GM12801 (cell line): ENCODE results near the gene LMNA.

Source experiments
- TF ChIP-seq, protein P1 (sequence below): IDR thresholded peaks from one replicate; pipeline ENCODE4 v1.5.1; 2011; ENCODE audit warnings: control low read depth; ENCODE audit not compliant: insufficient read length; ENCODE audit errors: extremely low read depth

Gene LMNA

DNA sequence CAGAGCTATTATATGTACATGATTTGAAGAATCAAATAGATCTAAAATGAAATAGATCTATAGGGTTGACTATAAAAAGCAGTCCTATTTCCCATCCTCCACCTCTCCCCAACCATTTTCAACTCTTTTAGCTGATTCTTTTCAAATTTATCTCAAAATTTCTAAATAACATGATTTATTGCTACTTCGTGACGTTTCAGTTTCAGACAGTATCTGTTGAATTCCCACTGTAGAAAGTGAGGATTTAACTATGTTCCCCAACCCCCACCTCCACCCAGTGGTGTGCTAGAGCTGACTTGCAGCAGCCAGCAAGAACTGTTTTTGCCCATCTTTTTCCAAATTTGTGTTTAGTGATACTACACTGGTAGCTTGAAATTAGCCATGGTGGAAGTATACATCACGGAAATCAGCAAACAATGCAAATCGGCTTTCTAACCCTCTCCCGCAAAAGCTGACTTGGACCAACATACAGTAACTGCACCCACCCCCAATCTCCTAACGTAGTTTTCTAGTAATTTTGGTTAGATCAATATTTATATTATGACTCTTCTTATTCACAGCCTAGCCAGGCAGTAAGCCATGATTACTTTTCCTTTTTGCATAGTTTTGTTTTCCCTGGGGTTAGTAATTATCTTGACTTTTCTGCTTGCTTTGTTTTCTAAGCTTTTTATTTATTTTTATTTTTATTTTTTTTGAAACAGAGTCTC is 49.8 kb downstream of the LMNA start:
- TF ChIP-seq, protein P1, sequence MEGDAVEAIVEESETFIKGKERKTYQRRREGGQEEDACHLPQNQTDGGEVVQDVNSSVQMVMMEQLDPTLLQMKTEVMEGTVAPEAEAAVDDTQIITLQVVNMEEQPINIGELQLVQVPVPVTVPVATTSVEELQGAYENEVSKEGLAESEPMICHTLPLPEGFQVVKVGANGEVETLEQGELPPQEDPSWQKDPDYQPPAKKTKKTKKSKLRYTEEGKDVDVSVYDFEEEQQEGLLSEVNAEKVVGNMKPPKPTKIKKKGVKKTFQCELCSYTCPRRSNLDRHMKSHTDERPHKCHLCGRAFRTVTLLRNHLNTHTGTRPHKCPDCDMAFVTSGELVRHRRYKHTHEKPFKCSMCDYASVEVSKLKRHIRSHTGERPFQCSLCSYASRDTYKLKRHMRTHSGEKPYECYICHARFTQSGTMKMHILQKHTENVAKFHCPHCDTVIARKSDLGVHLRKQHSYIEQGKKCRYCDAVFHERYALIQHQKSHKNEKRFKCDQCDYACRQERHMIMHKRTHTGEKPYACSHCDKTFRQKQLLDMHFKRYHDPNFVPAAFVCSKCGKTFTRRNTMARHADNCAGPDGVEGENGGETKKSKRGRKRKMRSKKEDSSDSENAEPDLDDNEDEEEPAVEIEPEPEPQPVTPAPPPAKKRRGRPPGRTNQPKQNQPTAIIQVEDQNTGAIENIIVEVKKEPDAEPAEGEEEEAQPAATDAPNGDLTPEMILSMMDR: no peak

DNA sequence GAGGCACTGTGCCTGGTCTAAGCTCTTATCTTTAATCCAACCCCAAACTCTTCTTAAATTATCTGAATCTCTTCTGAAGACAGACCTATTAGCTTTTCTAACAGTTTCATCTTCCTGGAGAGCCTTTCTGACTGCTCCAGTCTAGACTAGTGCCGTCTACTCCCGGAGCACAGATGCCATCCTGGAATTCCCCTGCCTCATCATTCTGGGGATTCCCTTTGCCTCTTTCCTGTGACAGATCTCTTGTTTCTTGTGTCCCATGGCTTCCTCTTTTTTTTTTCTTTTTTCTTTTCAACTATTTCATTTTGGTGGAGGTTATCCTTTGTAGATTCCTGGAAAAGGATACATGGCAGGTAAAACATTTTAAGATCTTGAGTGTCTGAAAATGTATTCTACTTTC is 50.6 kb downstream of the LMNA start:
- TF ChIP-seq, protein P1: no peak

DNA sequence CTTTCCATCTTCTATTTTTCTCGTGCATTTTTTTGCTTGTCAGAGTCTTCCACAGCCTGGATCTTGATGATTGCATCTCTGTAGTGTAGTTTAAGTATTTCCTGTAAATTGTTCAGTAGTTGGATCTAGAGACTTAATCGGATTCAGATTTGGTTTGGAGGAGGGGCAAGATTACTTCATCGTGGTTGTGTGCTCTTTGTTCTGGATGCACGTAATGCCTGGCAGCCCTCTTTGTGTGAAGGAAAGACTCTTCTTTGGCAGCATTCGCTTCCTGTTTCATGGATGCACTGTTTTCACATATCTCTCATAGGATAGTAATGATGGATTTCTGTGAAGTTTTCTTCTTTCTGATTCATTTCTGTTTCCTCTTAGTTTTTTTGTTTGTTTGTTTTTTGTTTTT is 53.0 kb downstream of the LMNA start:
- TF ChIP-seq, protein P1: no peak

DNA sequence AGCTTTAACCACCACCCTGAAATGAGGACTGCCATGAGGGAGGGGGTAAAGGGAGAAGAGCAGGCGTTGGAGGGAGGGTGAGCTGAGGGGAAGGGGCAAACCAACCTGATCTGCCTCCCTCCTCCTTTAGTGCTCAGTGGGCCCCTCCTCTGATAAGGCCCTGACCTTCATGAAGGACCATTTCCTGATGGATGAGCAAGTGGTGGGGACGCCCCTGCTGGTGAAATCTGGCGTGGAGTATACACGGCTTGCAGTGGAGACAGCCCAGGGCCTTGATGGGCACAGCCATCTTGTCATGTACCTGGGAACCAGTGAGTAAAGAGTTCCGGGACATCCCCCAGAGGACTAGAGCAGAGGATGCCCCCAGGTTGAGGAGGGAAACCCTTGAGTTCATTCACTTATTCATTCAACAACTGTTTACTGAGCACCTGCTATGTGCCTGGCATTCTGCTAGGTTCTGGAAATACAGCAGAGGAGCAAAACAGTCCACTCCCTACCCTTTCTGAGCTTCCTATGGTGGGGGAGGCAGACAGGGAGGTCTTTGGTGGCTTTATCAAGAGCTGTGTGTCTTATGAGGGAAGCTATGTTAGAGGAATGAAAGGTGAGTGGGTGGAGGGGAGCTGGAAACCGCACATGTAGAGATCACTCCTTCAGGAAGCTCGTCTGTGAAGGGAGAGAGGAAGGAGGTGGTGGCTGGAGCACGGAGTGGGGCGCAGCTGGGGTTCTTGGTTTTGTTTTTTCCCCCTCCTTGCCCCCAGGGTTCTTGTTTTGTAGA is 58.4 kb downstream of the LMNA start:
- TF ChIP-seq, protein P1: no peak

DNA sequence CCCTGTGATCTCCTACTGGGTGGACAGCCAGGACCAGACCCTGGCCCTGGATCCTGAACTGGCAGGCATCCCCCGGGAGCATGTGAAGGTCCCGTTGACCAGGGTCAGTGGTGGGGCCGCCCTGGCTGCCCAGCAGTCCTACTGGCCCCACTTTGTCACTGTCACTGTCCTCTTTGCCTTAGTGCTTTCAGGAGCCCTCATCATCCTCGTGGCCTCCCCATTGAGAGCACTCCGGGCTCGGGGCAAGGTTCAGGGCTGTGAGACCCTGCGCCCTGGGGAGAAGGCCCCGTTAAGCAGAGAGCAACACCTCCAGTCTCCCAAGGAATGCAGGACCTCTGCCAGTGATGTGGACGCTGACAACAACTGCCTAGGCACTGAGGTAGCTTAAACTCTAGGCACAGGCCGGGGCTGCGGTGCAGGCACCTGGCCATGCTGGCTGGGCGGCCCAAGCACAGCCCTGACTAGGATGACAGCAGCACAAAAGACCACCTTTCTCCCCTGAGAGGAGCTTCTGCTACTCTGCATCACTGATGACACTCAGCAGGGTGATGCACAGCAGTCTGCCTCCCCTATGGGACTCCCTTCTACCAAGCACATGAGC is 62.2 kb downstream of the LMNA start:
- TF ChIP-seq, protein P1: no peak

DNA sequence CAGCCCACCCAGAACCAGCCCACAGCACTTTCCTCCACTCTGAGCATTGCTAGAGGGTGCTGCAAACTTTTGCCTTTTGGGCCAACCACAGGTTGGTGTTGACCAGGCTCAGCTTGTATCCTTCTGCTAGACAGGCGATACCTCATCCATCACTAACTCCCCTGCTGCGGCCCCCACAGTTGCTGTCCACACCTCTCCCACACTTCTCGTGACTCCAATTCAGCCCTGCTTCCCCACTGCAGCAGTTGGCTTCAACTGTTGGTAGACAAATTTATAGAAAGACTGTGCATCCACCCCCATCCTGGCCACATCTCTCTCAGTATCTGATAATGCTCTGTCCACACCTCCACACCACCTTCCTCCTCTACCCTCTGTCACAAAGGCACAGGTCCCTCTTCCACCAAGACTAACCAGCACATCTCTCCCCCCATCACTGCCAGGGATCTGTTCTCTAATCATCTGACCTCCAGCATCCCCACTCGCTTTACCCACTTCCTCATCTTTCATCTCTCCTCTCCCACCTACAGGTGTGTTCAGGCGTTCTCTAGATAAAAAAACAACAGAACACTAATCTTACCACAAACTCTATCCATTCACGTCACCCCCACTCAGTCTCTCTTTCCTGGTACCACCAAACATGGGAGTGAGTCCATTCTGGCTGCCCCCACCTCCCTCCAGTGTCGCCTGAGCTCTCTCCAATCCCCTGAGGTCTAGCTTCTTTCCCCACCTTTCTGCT is 63.6 kb downstream of the LMNA start:
- TF ChIP-seq, protein P1: no peak

DNA sequence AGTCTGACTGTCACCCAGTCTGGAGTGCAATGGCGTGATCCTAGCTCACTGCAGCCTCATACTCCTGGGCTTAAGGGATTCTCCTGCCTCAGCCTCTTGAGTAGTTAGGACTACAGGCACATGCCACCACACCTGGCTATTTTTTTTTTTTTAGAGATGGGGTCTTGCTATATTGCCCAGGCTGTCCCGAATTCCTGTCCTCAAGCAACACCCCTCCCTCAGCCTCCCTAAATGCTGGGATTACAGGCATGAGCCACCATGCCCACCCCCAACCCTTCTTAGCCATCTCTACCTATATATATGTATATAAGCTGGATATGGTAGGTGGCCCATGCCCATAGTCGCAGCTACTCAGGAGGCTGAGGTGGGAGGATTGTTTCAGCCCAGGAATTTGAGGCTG is 66.0 kb downstream of the LMNA start:
- TF ChIP-seq, protein P1: no peak
